Heart right ventricle (tissue), 16 donors: Measurements from ENCODE around the gene CAND2. TPM values are rescaled to one million over a fixed set of nuclear protein-coding genes. Genes with fewer than 3 reads are reported as not detected.

Experiments
- ATAC-seq, 8 donors: fragments of 200-7000 bp; cut with Tn5 transposase; one replicate each; pipeline ENCODE4 v1.9.1; 2020; ENCODE audit warnings: mild to moderate bottlenecking in 8 of 8, moderate library complexity in 8 of 8, moderate number of reproducible peaks in 1 of 8
- DNase-seq, 2 donors: peaks; one replicate each; pipeline ENCODE4 v3.0.0-alpha.2; 2020
- H3K27ac ChIP-seq, 10 donors: fragments of 200-600 bp; sonication (generic) in 2 of 10; one replicate each; pipeline versions ENCODE4 v1.5.0 to v1.8.0; 2020 to 2022; ENCODE audit warnings: mild to moderate bottlenecking in 3 of 10
- H3K27me3 ChIP-seq, 7 donors: fragments of 200-600 bp; one replicate each; pipeline ENCODE4 v1.8.0; 2021 to 2022; ENCODE audit warnings: mild to moderate bottlenecking in 2 of 7
- H3K36me3 ChIP-seq, 9 donors: fragments of 200-600 bp; sonication (generic) in 1 of 9; one replicate each; pipeline versions ENCODE4 v1.5.0 to v1.8.0; 2020 to 2022; ENCODE audit warnings: mild to moderate bottlenecking in 2 of 9
- H3K4me1 ChIP-seq, 9 donors: fragments of 200-600 bp; sonication (generic) in 1 of 9; one replicate each; pipeline versions ENCODE4 v1.5.0 to v1.8.0; 2020 to 2022; ENCODE audit warnings: mild to moderate bottlenecking in 4 of 9
- H3K4me3 ChIP-seq, 10 donors: fragments of 200-600 bp; sonication (generic) in 2 of 10; one replicate each; pipeline versions ENCODE4 v1.5.0 to v1.8.0; 2020 to 2022; ENCODE audit warnings: mild to moderate bottlenecking in 7 of 10, moderate library complexity in 2 of 10
- H3K9me3 ChIP-seq, 11 donors: fragments of 200-600 bp in 10 of 11; sonication (generic) in 2 of 11; one replicate each; pipeline versions ENCODE4 v1.5.0 to v1.8.0; 2013 to 2022; ENCODE audit warnings: mild to moderate bottlenecking in 2 of 11, control low read depth in 1 of 11, moderate library complexity in 1 of 11
- CTCF ChIP-seq, 9 donors: fragments of 200-600 bp; sonication (generic) in 2 of 9; IDR thresholded peaks; one replicate each; pipeline versions ENCODE4 v1.5.0 to v1.8.0; 2021 to 2022; ENCODE audit warnings: antibody characterized with exemption in 9 of 9, mild to moderate bottlenecking in 5 of 9, moderate library complexity in 1 of 9
- WGBS, 2 donors: extraction: QIAGEN DNeasy Blood & Tissue Kit; methylation state at CpG; one replicate each; pipeline ENCODE4 v1.1.7; 2013; ENCODE audit warnings: inconsistent platforms in 1 of 2; 5-methylcytosine and 5-hydroxymethylcytosine counted together
- intact Hi-C, 10 donors: fragments of 100-400 bp; cut with DNase I; formaldehyde crosslinking; loops; one replicate each; pipeline versions ENCODE4 v1.11.1 to v1.14.2; 2022
- polyA plus RNA-seq, 2 donors: library from polyadenylated mRNA; stranded (reverse); fragments of 200-250 nt; gene quantifications; one replicate each; pipeline ENCODE4 v1.2.3, GENCODE V29; 2013
- total RNA-seq, 10 donors: library from RNA; stranded (reverse); fragmentation: NEBNext Ultra II Directional in 3 of 10; extraction: Animal tissue kit (Norgen Biotek cat#: 25700) in 3 of 10; gene quantifications; one replicate each; pipeline versions ENCODE4 v1.2.1 to v1.2.4, GENCODE V29; 2021 to 2023
- donor health status: Arrhythmogenic right ventricular cardiomyopathy.
- donor health status: ischemic (EF 13 %, LVEDD 7.1; RV severe dilation, severe dysfunction).
- donor health status: healthy with polysubstance abuse.
- donor health status: DM: no; HTN: yes; CAD: no.
- donor health status: DM: no; HTN: no; CAD: no.
- donor health status: ischemic (EF 25% LVEDD 6.9; RV normal size, moderate dysfunction).
- donor health status: ischemic (EF 25% LVEDD 5.7; RV mildly dilated, moderate dysfunction).
- donor health status: healthy.
- donor health status: DM: yes; HTN: yes; CAD: no.
- donor health status: Ischemic cardiomyopathy.
- donor health status: ischemic (EF 35%, LVEDD 5.7; RV mildly dilated, moderate dysfunction).
- donor health status: nonischemic (EF 11% LVEDD 7.7; RV severe dilation, severe dysfunction).
- donor health status: DM: yes; HTN: yes; CAD: no.
- donor health status: PGD.
- donor health status: ischemic (EF 29% LVEDD 5.4; RV normal size, mild dysfunction).
- donor health status: nonischemic (EF 23%, LVEDD 6.1; RV moderate dilation, normal function).

The CAND2 gene
- total and polyA plus RNA-seq, 12 donors: 9.2 to 99.0 (median 63.1) TPM

GRCh38 chr3:12831301-12831866, 34.9 kb downstream of the CAND2 start:
- TF ChIP-seq CTCF (IDR thresholded peaks at IDR 0.05): no peak
- no peaks in the 10 kb centered on the region for H3K27me3 ChIP-seq
- H3K27ac ChIP-seq: no peak overlapping the region
- H3K4me3 ChIP-seq: no peak overlapping the region
- H3K4me1 ChIP-seq: peaks cover 0 to 2% (median 0%) of the 10 kb centered on the region in 9 donors
- H3K36me3 ChIP-seq: peaks cover 0 to 100% (median 70%) of the 10 kb centered on the region in 9 donors
- ATAC-seq (no peak), DNase-seq (no peak)
- WGBS, 2 donors: 84 to 88% methylated on average over 5 of the region's 5 CpGs
- H3K9me3 ChIP-seq: no peaks in the 10 kb centered on the region
- intact Hi-C loops: no loop called here

GRCh38 chr3:12832350-12833221, 36.1 kb downstream of the CAND2 start:
- no peaks in the 10 kb centered on the region for H3K27me3 ChIP-seq
- no peak overlapping the region for H3K4me3 ChIP-seq
- H3K36me3 ChIP-seq: peaks cover 0 to 100% (median 79%) of the 10 kb centered on the region in 9 donors
- ATAC-seq (no peak), DNase-seq (no peak)
- intact Hi-C loops: no loop called here
- H3K4me1 ChIP-seq: peaks cover 0 to 8% (median 4%) of the 10 kb centered on the region in 9 donors
- H3K27ac ChIP-seq: no peak overlapping the region
- 78 to 82% methylated on average over 7 of the region's 7 CpGs for WGBS, 2 donors
- no peaks in the 10 kb centered on the region for H3K9me3 ChIP-seq
- no peak for TF ChIP-seq CTCF (IDR thresholded peaks at IDR 0.05)

GRCh38 chr3:12833222-12834161, 37.0 kb downstream of the CAND2 start:
- ATAC-seq: peak in 1 of 8 donors; percentile 11
- WGBS, 2 donors: 80 to 86% methylated on average over 13 of the region's 13 CpGs
- H3K36me3 ChIP-seq: peaks cover 0 to 100% (median 85%) of the 10 kb centered on the region in 9 donors

More at GRCh38 chr3:12833222-12834161, 37.0 kb downstream of the CAND2 start:
- TF ChIP-seq CTCF (IDR thresholded peaks at IDR 0.05): no peak
- Histone ChIP-seq H3K9me3 (no peaks in the 10 kb centered on the region), H3K4me3 (no peak overlapping the region), H3K4me1 (peaks cover 0 to 17% (median 13%) of the 10 kb centered on the region in 9 donors), H3K27me3 (no peaks in the 10 kb centered on the region), H3K27ac (no peak overlapping the region)
- no peak for DNase-seq
- intact Hi-C loops: no loop called here
